BE2C (cell line): ENCODE measurements around the gene SF3A2.
A peak's percentile ranks its signal among the peaks of the same experiment; 100 is the strongest.

ENCODE experiments used
- DNase-seq: peaks from one replicate; pipeline ENCODE4 v3.0.0-alpha.2; 2020
- H3K27me3 ChIP-seq: fragments of 250-450 bp; sonication (Bioruptor Pico); 2 replicates; pipeline ENCODE4 v1.5.1; 2020; ENCODE audit warnings: mild to moderate bottlenecking
- H3K36me3 ChIP-seq: fragments of 250-450 bp; sonication (Bioruptor Pico); 2 replicates; pipeline ENCODE4 v1.5.1; 2020; ENCODE audit warnings: mild to moderate bottlenecking
- H3K4me1 ChIP-seq: fragments of 250-450 bp; sonication (Bioruptor Pico); 2 replicates; pipeline ENCODE4 v1.5.1; 2020
- H3K4me3 ChIP-seq: 2 replicates; pipeline ENCODE4 v1.5.1; 2011; ENCODE audit warnings: low read depth, low read length
- H3K9me3 ChIP-seq: fragments of 250-450 bp; sonication (Bioruptor Pico); 2 replicates; pipeline ENCODE4 v1.5.1; 2020
- CTCF ChIP-seq: IDR thresholded peaks from 2 replicates; pipeline ENCODE4 v1.5.1; 2012; ENCODE audit warnings: mild to moderate bottlenecking, low read depth, low read length

SF3A2 gene

DNA sequence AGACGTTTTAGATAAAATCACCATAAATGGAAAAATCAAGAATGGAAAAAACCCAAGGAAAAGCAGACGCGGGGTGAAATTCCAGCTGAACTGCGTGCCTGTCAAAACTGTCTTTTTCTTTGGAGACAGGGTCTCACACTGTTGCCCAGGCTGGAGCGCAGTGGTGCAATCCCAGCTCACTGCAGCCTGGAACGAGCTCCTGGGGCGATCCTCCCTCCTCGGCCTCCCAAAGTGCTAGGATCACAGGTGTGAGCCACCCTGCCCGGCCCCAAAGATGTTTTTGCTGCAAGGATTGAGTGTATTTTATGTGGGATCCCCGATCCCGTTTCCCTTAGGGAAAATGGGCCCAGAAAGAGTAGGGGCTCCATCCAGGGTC, 46.2 kb downstream of the SF3A2 start:
- Histone ChIP-seq H3K4me1 (no peaks in the 10 kb centered on the region), H3K27me3 (peaks cover 8% of the 10 kb centered on the region), H3K9me3 (no peaks in the 10 kb centered on the region), H3K4me3 (no peak overlapping the region), H3K36me3 (no peaks in the 10 kb centered on the region)
- TF ChIP-seq CTCF: no peak
- DNase-seq: no peak

GRCh38 chr19:2283835-2284507, 47.3 kb downstream of the SF3A2 start:
- Histone ChIP-seq H3K4me1 (no peaks in the 10 kb centered on the region), H3K9me3 (no peaks in the 10 kb centered on the region), H3K4me3 (no peak overlapping the region), H3K27me3 (peaks cover 19% of the 10 kb centered on the region), H3K36me3 (no peaks in the 10 kb centered on the region)
- TF ChIP-seq CTCF: no peak
- no peak for DNase-seq

GRCh38 chr19:2286402-2287140, 49.9 kb downstream of the SF3A2 start:
- no peaks in the 10 kb centered on the region for H3K36me3 ChIP-seq
- H3K4me3 ChIP-seq: no peak overlapping the region
- peaks cover 45% of the 10 kb centered on the region for H3K27me3 ChIP-seq
- no peak for TF ChIP-seq CTCF
- H3K9me3 ChIP-seq: no peaks in the 10 kb centered on the region
- H3K4me1 ChIP-seq: no peaks in the 10 kb centered on the region
- no peak for DNase-seq

DNA sequence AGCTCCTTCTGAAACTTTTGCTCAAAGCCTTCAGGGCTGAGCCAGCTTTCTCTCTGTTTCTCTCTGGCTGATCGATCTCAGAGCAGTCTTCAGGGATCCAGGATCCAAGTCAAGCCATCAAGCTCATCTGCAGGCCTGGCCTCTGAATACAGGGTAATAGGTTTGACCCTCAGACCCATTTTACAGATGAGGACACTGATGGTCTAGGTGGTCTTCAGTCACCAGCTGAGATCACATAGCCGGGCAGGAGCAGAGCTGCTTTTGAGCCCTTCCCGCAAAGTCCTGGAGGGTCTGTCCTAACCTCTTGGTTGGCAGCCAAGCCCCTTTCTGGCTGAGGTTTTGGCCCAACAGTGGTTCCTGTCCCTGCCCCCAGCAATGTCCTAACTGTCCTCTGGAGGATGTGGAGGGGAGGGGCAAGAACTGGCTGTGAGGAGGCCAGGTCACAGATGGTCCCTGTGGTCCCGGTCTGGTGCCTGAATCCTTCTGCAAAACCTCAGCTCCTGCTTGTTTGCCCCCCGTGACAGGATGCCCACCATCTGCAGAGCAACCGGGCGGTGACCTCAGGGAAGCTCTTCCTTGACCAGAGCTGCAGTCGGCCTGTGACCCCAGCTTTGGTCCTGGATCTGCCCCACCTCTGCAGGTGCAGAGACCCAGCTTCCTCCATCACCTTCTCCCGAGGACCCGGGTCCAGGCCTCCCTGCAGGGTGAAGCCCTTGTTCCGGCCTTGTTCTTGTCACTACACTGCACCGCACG, 51.1 kb downstream of the SF3A2 start:
- no peaks in the 10 kb centered on the region for H3K9me3 ChIP-seq
- no peaks in the 10 kb centered on the region for H3K4me1 ChIP-seq
- DNase-seq: peak; percentile 9
- H3K36me3 ChIP-seq: no peaks in the 10 kb centered on the region
- TF ChIP-seq CTCF: no peak
- no peak overlapping the region for H3K4me3 ChIP-seq
- peaks cover 54% of the 10 kb centered on the region for H3K27me3 ChIP-seq

- H3K9me3 ChIP-seq: no peaks in the 10 kb centered on the region
- TF ChIP-seq CTCF: no peak
- H3K4me3 ChIP-seq: no peak overlapping the region
- peak; percentile 10 for DNase-seq
- H3K36me3 ChIP-seq: no peaks in the 10 kb centered on the region
- H3K27me3 ChIP-seq: peaks cover 59% of the 10 kb centered on the region
- H3K4me1 ChIP-seq: no peaks in the 10 kb centered on the region
Observed at GRCh38 chr19:2288338-2288817, 51.8 kb downstream of the SF3A2 start.
